ENCODE results near the gene SHC3. TPM values are rescaled to one million over a fixed set of nuclear protein-coding genes. Genes with fewer than 3 reads are reported as not detected.

Gene SHC3
- total RNA-seq, 2 experiments from 2014 or later: not detected

- ChIA-PET CTCF (no interaction called here), POLR2A (no interaction called here)
- Mint-ChIP-seq H3K9me3 (no peaks in the 10 kb centered on the region), H3K4me1 (no peaks in the 10 kb centered on the region), H3K27ac (no peak overlapping the region), H3K36me3 (ENCODE audit: low read depth) (no peaks in the 10 kb centered on the region), H3K27me3 (no peaks in the 10 kb centered on the region), H3K4me3 (no peak overlapping the region)
- no peak for DNase-seq
Measured at GRCh38 chr9:88971131-88971960, 207.3 kb downstream of the SHC3 start.

- ChIA-PET POLR2A (no interaction called here), CTCF (no interaction called here)
- Mint-ChIP-seq H3K27ac (no peak overlapping the region), H3K4me1 (no peaks in the 10 kb centered on the region), H3K36me3 (ENCODE audit: low read depth) (no peaks in the 10 kb centered on the region), H3K4me3 (no peak overlapping the region), H3K9me3 (no peaks in the 10 kb centered on the region), H3K27me3 (no peaks in the 10 kb centered on the region)
- no peak for DNase-seq
Measured at GRCh38 chr9:88969646-88970373, 208.8 kb downstream of the SHC3 start.

GRCh38 chr9:88968799-88969198 is 209.8 kb downstream of the SHC3 start:
- Mint-ChIP-seq H3K36me3 (ENCODE audit: low read depth) (no peaks in the 10 kb centered on the region), H3K4me1 (no peaks in the 10 kb centered on the region), H3K27me3 (peaks cover 4% of the 10 kb centered on the region), H3K4me3 (no peak overlapping the region), H3K27ac (no peak overlapping the region), H3K9me3 (no peaks in the 10 kb centered on the region)
- ChIA-PET POLR2A (no interaction called here), CTCF (no interaction called here)
- no peak for DNase-seq

- peaks cover 7% of the 10 kb centered on the region for H3K27me3 Mint-ChIP-seq
- H3K4me3 Mint-ChIP-seq: no peak overlapping the region
- no peak for DNase-seq
- H3K36me3 Mint-ChIP-seq (ENCODE audit: low read depth): no peaks in the 10 kb centered on the region
- no peaks in the 10 kb centered on the region for H3K4me1 Mint-ChIP-seq
- H3K9me3 Mint-ChIP-seq: no peaks in the 10 kb centered on the region
- ChIA-PET POLR2A (no interaction called here), CTCF (no interaction called here)
- H3K27ac Mint-ChIP-seq: no peak overlapping the region
Measured at GRCh38 chr9:88966894-88967676, 211.5 kb downstream of the SHC3 start.

GRCh38 chr9:88965473-88965872 is 213.1 kb downstream of the SHC3 start:
- Mint-ChIP-seq H3K27ac (no peak overlapping the region), H3K4me3 (no peak overlapping the region), H3K4me1 (no peaks in the 10 kb centered on the region), H3K27me3 (peaks cover 7% of the 10 kb centered on the region), H3K9me3 (no peaks in the 10 kb centered on the region), H3K36me3 (ENCODE audit: low read depth) (no peaks in the 10 kb centered on the region)
- POLR2A ChIA-PET: no interaction called here
- CTCF ChIA-PET: no interaction called here
- no peak for DNase-seq

- ChIA-PET CTCF (no interaction called here), POLR2A (no interaction called here)
- no peaks in the 10 kb centered on the region for H3K9me3 Mint-ChIP-seq
- DNase-seq: no peak
- H3K4me1 Mint-ChIP-seq: no peaks in the 10 kb centered on the region
- H3K36me3 Mint-ChIP-seq (ENCODE audit: low read depth): no peaks in the 10 kb centered on the region
- peaks cover 7% of the 10 kb centered on the region for H3K27me3 Mint-ChIP-seq
- H3K4me3 Mint-ChIP-seq: no peak overlapping the region
- H3K27ac Mint-ChIP-seq: no peak overlapping the region
Measured at GRCh38 chr9:88960632-88961031, 218.0 kb downstream of the SHC3 start.

- no peak overlapping the region for H3K27ac Mint-ChIP-seq
- ChIA-PET CTCF (no interaction called here), POLR2A (no interaction called here)
- H3K36me3 Mint-ChIP-seq (ENCODE audit: low read depth): no peaks in the 10 kb centered on the region
- H3K27me3 Mint-ChIP-seq: peaks cover 8% of the 10 kb centered on the region
- no peaks in the 10 kb centered on the region for H3K9me3 Mint-ChIP-seq
- no peak for DNase-seq
- H3K4me3 Mint-ChIP-seq: no peak overlapping the region
- H3K4me1 Mint-ChIP-seq: no peaks in the 10 kb centered on the region
Measured at GRCh38 chr9:88959727-88960469, 218.7 kb downstream of the SHC3 start.

- ChIA-PET CTCF (no interaction called here), POLR2A (no interaction called here)
- H3K27ac Mint-ChIP-seq: no peak overlapping the region
- H3K9me3 Mint-ChIP-seq: no peaks in the 10 kb centered on the region
- no peaks in the 10 kb centered on the region for H3K36me3 Mint-ChIP-seq (ENCODE audit: low read depth)
- H3K4me1 Mint-ChIP-seq: no peaks in the 10 kb centered on the region
- H3K27me3 Mint-ChIP-seq: peaks cover 4% of the 10 kb centered on the region
- H3K4me3 Mint-ChIP-seq: no peak overlapping the region
- no peak for DNase-seq
Measured at GRCh38 chr9:88957526-88957925, 221.1 kb downstream of the SHC3 start.

Other genes starting within 250 kb of the SHC3 start
- not detected for gene S1PR3, start 187.3 kb downstream of the SHC3 start, total RNA-seq
- gene CKS2, start 132.4 kb upstream of the SHC3 start, total RNA-seq: 100 to 1,000 TPM; 175 to 180 TPM
- 10 to 100 TPM; 35.2 to 35.7 TPM for gene SECISBP2, start 139.7 kb upstream of the SHC3 start, total RNA-seq